ENCODE data around the gene SCP2.

DNA sequence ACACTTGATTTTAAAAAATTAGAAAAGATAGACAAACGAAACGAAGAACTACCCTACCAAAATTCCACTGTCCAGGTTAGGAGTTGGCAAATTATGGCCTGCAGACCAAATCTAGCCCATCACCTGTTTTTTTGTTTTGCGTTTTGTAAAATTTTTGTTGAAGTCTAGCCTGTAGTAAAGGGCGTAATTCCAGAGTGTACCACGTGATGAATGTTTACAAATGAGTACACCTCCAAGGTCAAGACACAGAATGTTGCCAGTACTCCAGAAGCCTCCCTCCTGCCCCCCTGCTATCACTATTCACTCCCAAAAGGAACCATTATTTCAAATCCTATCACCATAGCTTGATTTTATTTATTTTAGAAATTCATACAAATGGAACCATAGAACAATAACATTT is 117.8 kb downstream of the SCP2 start:
- TF ChIP-seq, protein P1, sequence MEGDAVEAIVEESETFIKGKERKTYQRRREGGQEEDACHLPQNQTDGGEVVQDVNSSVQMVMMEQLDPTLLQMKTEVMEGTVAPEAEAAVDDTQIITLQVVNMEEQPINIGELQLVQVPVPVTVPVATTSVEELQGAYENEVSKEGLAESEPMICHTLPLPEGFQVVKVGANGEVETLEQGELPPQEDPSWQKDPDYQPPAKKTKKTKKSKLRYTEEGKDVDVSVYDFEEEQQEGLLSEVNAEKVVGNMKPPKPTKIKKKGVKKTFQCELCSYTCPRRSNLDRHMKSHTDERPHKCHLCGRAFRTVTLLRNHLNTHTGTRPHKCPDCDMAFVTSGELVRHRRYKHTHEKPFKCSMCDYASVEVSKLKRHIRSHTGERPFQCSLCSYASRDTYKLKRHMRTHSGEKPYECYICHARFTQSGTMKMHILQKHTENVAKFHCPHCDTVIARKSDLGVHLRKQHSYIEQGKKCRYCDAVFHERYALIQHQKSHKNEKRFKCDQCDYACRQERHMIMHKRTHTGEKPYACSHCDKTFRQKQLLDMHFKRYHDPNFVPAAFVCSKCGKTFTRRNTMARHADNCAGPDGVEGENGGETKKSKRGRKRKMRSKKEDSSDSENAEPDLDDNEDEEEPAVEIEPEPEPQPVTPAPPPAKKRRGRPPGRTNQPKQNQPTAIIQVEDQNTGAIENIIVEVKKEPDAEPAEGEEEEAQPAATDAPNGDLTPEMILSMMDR (IDR thresholded peaks at IDR 0.05) = no peak
- TF ChIP-seq ZFX (IDR thresholded peaks at IDR 0.05; ENCODE audit: borderline replicate concordance) = no peak

Measured in 22Rv1 (cell line).